Colonic mucosa (tissue), 4 donors: Measurements from ENCODE around the gene SIVA1. TPM values are rescaled to one million over a fixed set of nuclear protein-coding genes. Genes with fewer than 3 reads are reported as not detected.

Experiments
- DNase-seq: peaks from one replicate; pipeline ENCODE4 v3.0.0-alpha.2; 2020
- H3K27ac ChIP-seq: fragments of 200-600 bp; one replicate; pipeline ENCODE4 v1.8.0; 2021
- H3K27me3 ChIP-seq: fragments of 200-600 bp; one replicate; pipeline ENCODE4 v1.8.0; 2021
- H3K36me3 ChIP-seq: fragments of 200-600 bp; one replicate; pipeline ENCODE4 v1.8.0; 2021
- H3K4me1 ChIP-seq: fragments of 200-600 bp; one replicate; pipeline ENCODE4 v1.8.0; 2021; ENCODE audit warnings: mild to moderate bottlenecking
- H3K4me3 ChIP-seq: fragments of 200-600 bp; one replicate; pipeline ENCODE4 v1.8.0; 2021
- H3K9ac ChIP-seq, 2 donors: one replicate each; pipeline ENCODE4 v1.7.0; 2013; ENCODE audit warnings: control low read depth in 2 of 2, low read depth in 2 of 2, low read length in 2 of 2
- H3K9me3 ChIP-seq: fragments of 200-600 bp; one replicate; pipeline ENCODE4 v1.8.0; 2021
- intact Hi-C: fragments of 100-400 bp; cut with DNase I; formaldehyde crosslinking; loops from one replicate; pipeline ENCODE4 v1.14.1; 2022
- total RNA-seq, 2 donors: library from RNA; stranded (reverse); fragmentation: NEBNext Ultra II Directional in 1 of 2; extraction: Animal tissue kit (Norgen Biotek cat#: 25700) in 1 of 2; gene quantifications; one replicate each; pipeline ENCODE4 v1.2.1, GENCODE V29; 2021
- TF ChIP-seq, protein P1 (sequence below): fragments of 200-600 bp; IDR thresholded peaks from one replicate; pipeline ENCODE4 v1.8.0; 2022; ENCODE audit warnings: antibody characterized with exemption, mild to moderate bottlenecking
- donor health status: healthy.
- donor health status: DM: no; HTN: no; CAD: no.
- donor health status: DM: no; HTN: no; CAD: no.

SIVA1 gene
- total RNA-seq, 2 donors from 2014 or later = 58.8 to 153 TPM

DNA sequence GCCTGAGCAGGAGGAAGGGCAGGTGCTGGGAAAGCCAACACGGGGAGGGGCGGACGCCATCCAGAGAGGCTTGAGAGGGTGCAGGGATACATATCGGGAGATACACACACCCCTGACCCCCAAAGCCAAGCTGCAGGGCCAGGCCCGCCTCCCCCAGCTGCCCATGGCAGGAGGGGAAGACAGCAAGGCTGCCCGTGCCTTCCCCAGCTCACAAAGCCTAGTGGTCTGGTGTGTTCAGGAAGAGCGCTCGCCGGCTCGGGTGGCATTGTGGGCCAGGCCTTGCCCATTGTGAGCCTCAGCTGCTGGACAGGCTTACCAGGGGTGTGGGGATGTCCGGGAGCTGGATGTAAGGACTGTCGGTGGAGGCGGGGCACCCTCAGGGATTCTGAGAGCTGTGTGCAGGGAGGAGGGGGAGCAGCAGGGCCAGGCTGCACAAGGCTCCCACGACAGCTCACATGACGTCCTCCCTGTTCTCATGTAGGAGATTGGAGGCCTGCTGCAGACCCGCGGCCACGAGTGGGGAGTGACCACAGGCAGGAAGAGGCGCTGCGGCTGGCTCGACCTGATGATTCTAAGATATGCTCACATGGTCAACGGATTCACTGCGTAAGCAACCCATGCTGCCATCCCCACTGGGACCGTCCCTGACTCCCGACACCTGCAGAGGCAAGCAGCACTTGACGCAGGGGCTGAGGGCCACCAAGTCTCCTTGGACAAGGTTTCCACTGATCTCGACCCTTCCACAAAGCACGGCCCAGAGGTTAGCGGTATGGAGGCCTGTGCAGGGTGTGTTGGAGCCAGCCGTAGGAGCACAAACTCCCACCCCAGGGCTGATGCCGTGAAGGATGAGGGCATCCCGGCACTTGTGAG lies 10.1 kb upstream of the SIVA1 start:
- Histone ChIP-seq H3K9me3 (no peaks in the 10 kb centered on the region), H3K27ac (no peak overlapping the region), H3K4me3 (no peak overlapping the region), H3K27me3 (no peaks in the 10 kb centered on the region), H3K4me1 (peaks cover 2% of the 10 kb centered on the region), H3K36me3 (no peaks in the 10 kb centered on the region), H3K9ac (no peak overlapping the region)
- intact Hi-C loops = no loop called here
- no peak for DNase-seq
- TF ChIP-seq, protein P1, sequence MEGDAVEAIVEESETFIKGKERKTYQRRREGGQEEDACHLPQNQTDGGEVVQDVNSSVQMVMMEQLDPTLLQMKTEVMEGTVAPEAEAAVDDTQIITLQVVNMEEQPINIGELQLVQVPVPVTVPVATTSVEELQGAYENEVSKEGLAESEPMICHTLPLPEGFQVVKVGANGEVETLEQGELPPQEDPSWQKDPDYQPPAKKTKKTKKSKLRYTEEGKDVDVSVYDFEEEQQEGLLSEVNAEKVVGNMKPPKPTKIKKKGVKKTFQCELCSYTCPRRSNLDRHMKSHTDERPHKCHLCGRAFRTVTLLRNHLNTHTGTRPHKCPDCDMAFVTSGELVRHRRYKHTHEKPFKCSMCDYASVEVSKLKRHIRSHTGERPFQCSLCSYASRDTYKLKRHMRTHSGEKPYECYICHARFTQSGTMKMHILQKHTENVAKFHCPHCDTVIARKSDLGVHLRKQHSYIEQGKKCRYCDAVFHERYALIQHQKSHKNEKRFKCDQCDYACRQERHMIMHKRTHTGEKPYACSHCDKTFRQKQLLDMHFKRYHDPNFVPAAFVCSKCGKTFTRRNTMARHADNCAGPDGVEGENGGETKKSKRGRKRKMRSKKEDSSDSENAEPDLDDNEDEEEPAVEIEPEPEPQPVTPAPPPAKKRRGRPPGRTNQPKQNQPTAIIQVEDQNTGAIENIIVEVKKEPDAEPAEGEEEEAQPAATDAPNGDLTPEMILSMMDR = no peak

DNA sequence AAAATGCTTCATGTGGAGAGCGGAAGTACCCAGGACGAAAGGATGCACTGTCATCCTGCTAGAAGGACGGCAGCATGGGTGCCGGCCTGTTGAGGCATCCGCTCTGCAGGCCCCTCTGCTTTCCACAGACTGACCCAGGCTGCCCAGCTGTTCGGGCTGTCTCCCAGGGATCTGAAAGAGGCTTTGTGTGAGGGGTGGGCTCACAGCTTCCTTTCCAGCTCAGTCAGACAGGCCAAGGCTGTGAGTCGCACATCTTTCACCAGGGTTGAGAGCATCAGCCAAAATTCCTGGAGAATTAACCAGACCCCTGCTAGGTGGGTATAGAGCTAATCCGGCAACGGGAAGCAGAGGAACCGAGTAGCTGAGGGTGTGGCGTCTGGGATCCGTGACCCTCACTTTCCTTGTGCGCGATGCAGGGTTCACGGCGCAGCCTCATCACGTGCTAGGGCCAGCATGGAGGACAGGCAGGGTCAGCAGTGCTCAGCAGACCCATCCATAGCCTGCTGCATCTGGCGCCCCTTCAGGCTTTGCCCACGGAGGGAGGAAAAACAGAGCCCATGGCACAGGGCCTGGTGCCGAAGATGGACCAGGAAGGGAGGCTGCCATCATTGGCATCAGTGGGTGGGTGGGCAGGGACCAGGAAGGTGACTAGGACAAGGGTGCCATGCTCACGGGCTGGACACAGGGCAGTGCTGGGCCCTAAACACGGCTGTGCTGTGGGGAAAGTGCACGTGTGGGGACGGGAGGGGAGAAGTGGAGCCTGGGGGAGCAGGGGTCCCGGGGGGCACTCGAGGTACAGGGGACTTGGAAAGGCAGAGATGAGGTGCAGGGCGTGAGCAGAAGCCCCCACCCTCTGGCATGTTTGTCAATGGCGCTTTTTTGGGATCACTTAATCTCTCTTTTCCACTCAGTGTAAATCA lies 9.2 kb upstream of the SIVA1 start:
- no peak for DNase-seq
- intact Hi-C loops = no loop called here
- H3K27ac ChIP-seq = no peak overlapping the region
- TF ChIP-seq, protein P1 = no peak
- peaks cover 8% of the 10 kb centered on the region for H3K4me1 ChIP-seq
- H3K27me3 ChIP-seq = no peaks in the 10 kb centered on the region
- H3K4me3 ChIP-seq = no peak overlapping the region
- no peaks in the 10 kb centered on the region for H3K36me3 ChIP-seq
- no peaks in the 10 kb centered on the region for H3K9me3 ChIP-seq
- H3K9ac ChIP-seq = no peak overlapping the region

DNA sequence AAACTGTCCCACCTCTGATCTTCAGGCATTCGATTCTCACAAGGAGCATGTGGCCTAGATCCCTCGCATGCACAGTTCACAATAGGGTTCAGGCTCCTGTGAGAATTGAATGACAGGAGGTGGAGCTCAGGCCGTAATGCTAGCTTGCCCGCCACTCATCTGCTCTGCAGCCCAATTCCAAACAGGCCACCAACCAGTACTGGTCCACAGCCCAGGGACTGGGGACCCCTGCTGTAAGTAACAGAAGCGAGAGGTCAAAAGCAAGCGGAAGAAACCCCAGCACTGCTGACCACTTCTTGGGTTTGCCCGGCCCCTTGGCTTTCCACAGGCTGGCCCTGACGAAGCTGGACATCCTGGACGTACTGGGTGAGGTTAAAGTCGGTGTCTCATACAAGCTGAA lies 8.5 kb upstream of the SIVA1 start:
- Histone ChIP-seq H3K9ac (no peak overlapping the region), H3K4me3 (no peak overlapping the region), H3K27me3 (no peaks in the 10 kb centered on the region), H3K9me3 (no peaks in the 10 kb centered on the region), H3K36me3 (no peaks in the 10 kb centered on the region), H3K4me1 (peaks cover 13% of the 10 kb centered on the region), H3K27ac (no peak overlapping the region)
- TF ChIP-seq, protein P1 = no peak
- DNase-seq = no peak
- intact Hi-C loops = no loop called here

DNA sequence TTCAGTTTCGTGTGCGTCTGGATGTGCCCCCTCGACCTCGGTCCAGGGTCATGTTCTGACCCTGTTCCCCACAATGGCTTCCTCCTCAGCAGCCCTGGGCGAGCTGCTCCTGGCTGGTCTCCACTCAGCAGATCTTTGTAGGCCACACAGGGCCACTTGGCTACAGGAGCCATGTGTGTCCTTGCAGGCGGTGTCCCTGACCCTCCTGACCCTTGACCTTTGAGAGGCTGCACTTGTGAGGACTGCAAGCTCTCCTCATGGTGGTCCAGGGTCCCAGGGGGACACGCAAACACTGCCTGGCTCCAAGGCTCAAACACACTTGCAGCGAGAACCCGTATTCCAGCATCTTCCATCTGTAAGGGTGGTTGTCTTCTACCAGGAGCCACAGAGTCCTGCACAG lies 7.5 kb upstream of the SIVA1 start:
- no peak for DNase-seq
- H3K4me3 ChIP-seq = no peak overlapping the region
- TF ChIP-seq, protein P1 = no peak
- intact Hi-C loops = no loop called here
- no peaks in the 10 kb centered on the region for H3K27me3 ChIP-seq
- H3K9me3 ChIP-seq = no peaks in the 10 kb centered on the region
- no peak overlapping the region for H3K9ac ChIP-seq
- peaks cover 16% of the 10 kb centered on the region for H3K4me1 ChIP-seq
- H3K27ac ChIP-seq = no peak overlapping the region
- no peaks in the 10 kb centered on the region for H3K36me3 ChIP-seq

DNA sequence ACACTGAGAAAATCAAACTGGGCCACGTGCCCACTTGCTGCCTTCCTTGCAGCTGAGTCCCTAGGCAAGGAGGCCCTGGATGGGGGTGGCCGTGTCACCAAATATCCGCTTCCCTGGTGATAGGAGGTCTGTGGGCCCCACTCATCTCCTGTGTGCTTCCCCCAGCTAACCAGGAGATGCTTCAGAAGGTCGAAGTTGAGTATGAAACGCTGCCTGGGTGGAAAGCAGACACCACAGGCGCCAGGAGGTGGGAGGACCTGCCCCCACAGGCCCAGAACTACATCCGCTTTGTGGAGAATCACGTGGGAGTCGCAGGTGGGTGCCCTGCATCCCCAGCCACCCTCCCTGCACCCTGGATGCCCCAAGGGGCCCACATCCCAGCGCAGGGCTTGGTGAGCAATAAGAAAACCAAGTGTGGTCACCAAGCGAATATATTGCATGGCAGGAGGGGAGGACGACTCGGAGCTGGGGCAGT lies 6.8 kb upstream of the SIVA1 start:
- intact Hi-C loops = no loop called here
- TF ChIP-seq, protein P1 = no peak
- Histone ChIP-seq H3K9ac (no peak overlapping the region), H3K4me3 (no peak overlapping the region), H3K4me1 (peaks cover 16% of the 10 kb centered on the region), H3K36me3 (no peaks in the 10 kb centered on the region), H3K27ac (no peak overlapping the region), H3K9me3 (no peaks in the 10 kb centered on the region), H3K27me3 (no peaks in the 10 kb centered on the region)
- no peak for DNase-seq
